Measurements from ENCODE around the gene HAUS1. TPM values are rescaled to one million over a fixed set of nuclear protein-coding genes. Genes with fewer than 3 reads are reported as not detected.
A peak's percentile ranks its signal among the peaks of the same experiment; 100 is the strongest.

The HAUS1 gene
- total and polyA plus RNA-seq, 2 experiments from 2014 or later, result 163 to 216 TPM

- H3K4me1 ChIP-seq (ENCODE audit: insufficient read depth), result peaks cover 17% of the 10 kb centered on the region; the same call in 1 of the 2 replicates
- H3F3A ChIP-seq (replicated peaks; ENCODE audit: low read depth), result no peaks in the 10 kb centered on the region
- H3K9me3 Mint-ChIP-seq, result no peaks in the 10 kb centered on the region
- DNase-seq (ENCODE audit: low spot score) (peak; percentile 27), ATAC-seq (no peak)
- no peak overlapping the region for H2AFZ ChIP-seq
- H3K79me2 ChIP-seq (replicated peaks; ENCODE audit: insufficient read depth), result no peaks in the 10 kb centered on the region
- H3K4me2 ChIP-seq, result no peak overlapping the region
- H3K36me3 ChIP-seq (ENCODE audit: insufficient read depth), result no peaks in the 10 kb centered on the region
- peaks cover 23% of the 10 kb centered on the region for H3K4me1 Mint-ChIP-seq
- H4K20me1 ChIP-seq (replicated peaks; ENCODE audit: insufficient read depth), result no peaks in the 10 kb centered on the region
- no peaks in the 10 kb centered on the region for H3K27me3 ChIP-seq (ENCODE audit: insufficient read depth)
- peaks cover 18% of the 10 kb centered on the region for H3K27me3 Mint-ChIP-seq (ENCODE audit: insufficient read depth, low read depth, poor library complexity)
- peak overlapping the region; percentile 10; the same call in 1 of the 2 replicates for H3K27ac Mint-ChIP-seq
- no peaks in the 10 kb centered on the region for H3K36me3 Mint-ChIP-seq (ENCODE audit: low read depth)
- no peak overlapping the region for H3K4me3 ChIP-seq
- H3K27ac ChIP-seq (ENCODE audit: low read depth), result no peak overlapping the region
- 0 out of 2 replicates have a peak, but pooled peaks cover 3% of the 10 kb centered on the region for H3K9me2 ChIP-seq (ENCODE audit: insufficient read depth)
- H3K4me3 Mint-ChIP-seq, result no peak overlapping the region; the same call in 2 of the 3 replicates
- TF ChIP-seq JUNB (IDR thresholded peaks at IDR 0.05; ENCODE audit: unreplicated experiment) (no peak), STAT1 (IDR thresholded peaks at IDR 0.05; ENCODE audit: unreplicated experiment) (no peak), EZH2 (IDR thresholded peaks at IDR 0.05; ENCODE audit: low read depth, unreplicated experiment) (no peak), CTCF (conservative IDR thresholded peaks at IDR 0.05; ENCODE audit: low read depth in 2 of 2) (no peak), CREB1 (CRISPR knock-in tag; IDR thresholded peaks at IDR 0.05; ENCODE audit: low read depth) (no peak), ZNF114 (CRISPR knock-in tag; IDR thresholded peaks at IDR 0.05) (no peak)
These were observed 63.8 kb downstream of the HAUS1 start for GRCh38 chr18:46167971-46168370.

GRCh38 chr18:46169464-46169941 is 65.3 kb downstream of the HAUS1 start:
- H3F3A ChIP-seq (replicated peaks; ENCODE audit: low read depth), result 0 out of 2 replicates have a peak, but pooled peaks cover 2% of the 10 kb centered on the region
- no peaks in the 10 kb centered on the region for H3K36me3 ChIP-seq (ENCODE audit: insufficient read depth)
- Mint-ChIP-seq H3K9me3 (no peaks in the 10 kb centered on the region), H3K27me3 (ENCODE audit: insufficient read depth, low read depth, poor library complexity) (peaks cover 23% of the 10 kb centered on the region), H3K4me1 (peaks cover 24% of the 10 kb centered on the region), H3K36me3 (ENCODE audit: low read depth) (no peaks in the 10 kb centered on the region), H3K27ac (no peak overlapping the region; the same call in 1 of the 2 replicates), H3K4me3 (no peak overlapping the region)
- DNase-seq (ENCODE audit: low spot score), result no peak
- H3K27ac ChIP-seq (ENCODE audit: low read depth), result no peak overlapping the region
- peaks cover 17% of the 10 kb centered on the region; the same call in 1 of the 2 replicates for H3K4me1 ChIP-seq (ENCODE audit: insufficient read depth)
- H3K27me3 ChIP-seq (ENCODE audit: insufficient read depth), result no peaks in the 10 kb centered on the region
- H3K79me2 ChIP-seq (replicated peaks; ENCODE audit: insufficient read depth), result no peaks in the 10 kb centered on the region
- peak overlapping the region; percentile 69 for H2AFZ ChIP-seq
- no peak for ATAC-seq
- H3K9me2 ChIP-seq (ENCODE audit: insufficient read depth), result 0 out of 2 replicates have a peak, but pooled peaks cover 3% of the 10 kb centered on the region
- no peaks in the 10 kb centered on the region for H4K20me1 ChIP-seq (replicated peaks; ENCODE audit: insufficient read depth)
- H3K4me3 ChIP-seq, result no peak overlapping the region
- no peak overlapping the region for H3K4me2 ChIP-seq
- TF ChIP-seq JUNB (IDR thresholded peaks at IDR 0.05; ENCODE audit: unreplicated experiment) (no peak), EZH2phosphoT487 (IDR thresholded peaks at IDR 0.05; ENCODE audit: unreplicated experiment) (no peak), CREB1 (CRISPR knock-in tag; IDR thresholded peaks at IDR 0.05; ENCODE audit: low read depth) (no peak), ZNF462 (CRISPR knock-in tag; IDR thresholded peaks at IDR 0.05) (no peak), REST (IDR thresholded peaks at IDR 0.05; ENCODE audit: unreplicated experiment) (no peak)

Measured in GM23338 (cell line).